Daoy (cell line): Measurements from ENCODE around the gene MNX1. TPM values are rescaled to one million over a fixed set of nuclear protein-coding genes. Genes with fewer than 3 reads are reported as not detected.

Experiments used
- DNase-seq: peaks from one replicate; pipeline ENCODE4 v3.0.0-alpha.2; 2015; ENCODE audit warnings: low read depth
- total RNA-seq: library from RNA; depleted of rRNA; stranded (reverse); fragments of >200 nt; shearing (Covaris generic); gene quantifications from 2 replicates; pipeline ENCODE4 v1.2.3, GENCODE V29; 2014; rRNA removed

MNX1 gene
- 4.4 and 6.3 TPM in 2 replicates for total RNA-seq

DNA sequence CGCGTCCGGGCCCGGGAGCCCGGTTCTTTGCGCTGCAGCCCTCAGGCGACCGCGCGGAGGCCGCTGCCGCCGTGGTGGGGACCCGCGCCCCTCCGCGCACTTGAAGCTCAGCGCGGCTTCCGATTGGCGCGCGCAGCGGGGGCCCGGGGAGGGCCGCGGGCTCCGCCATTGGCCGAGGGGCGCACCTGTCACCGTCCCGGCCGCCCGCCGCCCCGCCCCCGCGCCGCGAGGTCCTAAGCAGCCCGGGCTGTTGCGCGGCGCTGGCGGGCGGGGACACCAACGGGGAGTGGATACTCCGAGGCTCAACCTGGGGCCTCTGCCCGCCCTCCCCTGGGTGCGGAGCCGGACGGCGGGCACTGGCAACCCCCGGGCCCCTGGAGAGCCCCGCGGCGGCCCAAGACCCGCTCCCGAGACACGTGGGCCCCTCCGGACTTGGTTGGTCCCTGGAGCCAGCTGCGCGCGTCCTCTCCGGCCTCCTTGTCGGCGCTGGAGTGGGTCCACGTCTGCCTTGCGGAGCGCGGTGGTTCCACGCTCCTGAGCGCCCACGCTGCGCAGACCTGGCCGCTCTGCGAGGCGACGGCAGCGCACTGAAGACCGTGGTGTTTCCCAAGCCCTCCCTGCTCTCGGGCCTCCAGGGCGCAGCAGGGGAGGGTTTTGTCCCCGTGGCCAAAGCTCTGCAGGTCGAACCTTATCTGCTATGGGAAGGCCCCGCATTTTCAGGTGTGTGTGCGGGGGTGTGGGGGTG lies at the start of gene MNX1:
Gene MNX1, minus strand, starts transcription at position 76 of the 745 bp plus-strand sequence. CDS start 313 bp downstream, outside the sequence.
- peak; percentile 96 for DNase-seq

DNA sequence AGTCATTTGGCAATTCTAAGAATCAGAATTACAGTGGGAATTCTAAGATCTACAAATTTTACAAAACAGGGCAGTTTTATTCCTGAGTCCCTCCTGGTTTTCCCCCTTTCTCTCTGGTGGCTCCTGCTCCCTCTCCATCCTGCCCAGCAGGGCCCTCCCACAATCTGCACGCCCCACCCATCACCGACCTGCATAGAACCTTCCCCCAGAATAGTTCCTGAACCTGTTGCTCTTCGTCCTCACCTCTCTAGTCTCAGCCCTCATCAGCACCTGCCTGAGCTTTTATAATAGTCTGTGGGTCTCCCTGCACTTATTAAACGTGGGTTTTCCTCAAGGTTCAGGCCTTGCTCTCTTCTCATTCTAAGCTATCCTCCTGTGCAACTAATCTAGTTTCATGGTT lies 49.1 kb upstream of the MNX1 start:
- no peak for DNase-seq

DNA sequence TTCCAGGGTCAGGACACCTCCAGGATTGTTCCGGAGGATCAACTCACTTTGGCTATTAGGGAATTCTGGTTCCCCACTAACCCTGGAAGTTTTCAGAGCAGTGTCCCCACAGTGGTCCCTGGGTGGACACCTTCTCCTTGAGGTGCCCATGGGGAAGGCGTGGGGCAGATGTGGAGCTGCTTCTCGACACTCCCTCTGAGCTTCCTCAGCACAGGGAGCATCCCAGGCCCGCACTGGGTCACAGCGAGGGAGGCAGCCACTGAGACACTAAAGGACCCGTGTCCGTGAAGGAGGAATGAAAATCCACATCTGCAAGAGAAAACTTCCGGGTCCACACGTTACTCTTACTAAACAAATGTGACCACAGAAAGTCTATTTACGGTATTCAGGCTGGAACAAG lies 48.2 kb upstream of the MNX1 start:
- no peak for DNase-seq

DNA sequence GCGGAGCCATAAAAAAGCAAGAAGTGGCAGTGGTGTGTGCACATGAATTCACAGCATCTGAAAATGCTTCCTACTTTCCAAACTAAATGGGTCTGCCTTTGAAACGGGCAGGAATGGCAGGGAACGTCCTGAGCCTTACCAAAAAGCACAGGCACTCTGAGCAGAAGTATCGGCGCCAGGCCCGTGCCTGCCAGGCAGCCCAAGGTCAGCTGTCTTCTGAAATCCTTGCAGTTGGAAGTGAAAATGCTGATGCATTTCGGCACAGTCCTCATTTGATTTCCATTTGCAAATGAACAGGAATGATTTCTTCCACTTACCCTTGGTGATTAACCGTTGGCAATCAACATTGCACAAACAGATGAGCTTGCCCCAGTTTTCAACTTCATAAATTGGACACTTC lies 47.6 kb upstream of the MNX1 start:
- no peak for DNase-seq

DNA sequence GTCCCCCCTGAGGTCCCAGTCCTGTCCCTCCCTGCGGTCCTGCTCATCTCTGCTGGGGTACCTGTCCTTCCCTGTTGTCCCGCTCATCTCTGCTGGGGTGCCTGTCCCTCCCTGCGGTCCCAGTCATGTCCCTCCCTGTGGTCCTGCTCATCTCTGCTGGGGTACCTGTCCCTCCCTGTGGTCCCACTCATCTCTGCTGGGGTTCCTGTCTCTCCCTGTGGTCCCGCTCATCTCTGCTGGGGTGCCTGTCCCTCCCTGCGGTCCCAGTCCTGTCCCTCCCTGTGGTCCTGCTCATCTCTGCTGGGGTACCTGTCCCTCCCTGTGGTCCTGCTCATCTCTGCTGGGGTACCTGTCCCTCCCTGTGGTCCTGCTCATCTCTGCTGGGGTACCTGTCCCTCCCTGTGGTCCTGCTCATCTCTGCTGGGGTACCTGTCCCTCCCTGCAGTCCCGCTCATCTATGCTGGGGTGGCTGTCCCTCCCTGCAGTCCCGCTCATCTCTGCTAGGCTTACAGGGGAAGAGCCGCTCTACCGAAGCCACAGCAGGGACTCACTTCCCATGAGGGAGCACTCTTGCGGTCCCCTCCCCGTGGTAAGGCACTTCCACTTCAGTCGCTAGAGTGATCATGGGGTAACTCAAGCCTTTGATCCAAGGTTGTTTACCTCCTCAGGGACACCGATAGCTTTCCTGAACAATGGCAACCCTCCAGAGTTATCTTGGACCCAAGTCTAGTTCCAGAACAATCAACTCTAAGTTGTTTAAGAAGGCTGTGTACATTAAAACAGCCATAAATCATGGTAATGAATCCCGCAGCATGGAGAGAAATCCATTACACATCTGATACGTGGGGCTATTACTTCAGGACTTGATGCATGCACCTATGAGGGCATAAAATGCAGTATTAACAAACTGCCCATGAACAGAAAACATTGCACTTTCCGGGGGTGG lies 46.8 kb upstream of the MNX1 start:
- DNase-seq, result no peak

DNA sequence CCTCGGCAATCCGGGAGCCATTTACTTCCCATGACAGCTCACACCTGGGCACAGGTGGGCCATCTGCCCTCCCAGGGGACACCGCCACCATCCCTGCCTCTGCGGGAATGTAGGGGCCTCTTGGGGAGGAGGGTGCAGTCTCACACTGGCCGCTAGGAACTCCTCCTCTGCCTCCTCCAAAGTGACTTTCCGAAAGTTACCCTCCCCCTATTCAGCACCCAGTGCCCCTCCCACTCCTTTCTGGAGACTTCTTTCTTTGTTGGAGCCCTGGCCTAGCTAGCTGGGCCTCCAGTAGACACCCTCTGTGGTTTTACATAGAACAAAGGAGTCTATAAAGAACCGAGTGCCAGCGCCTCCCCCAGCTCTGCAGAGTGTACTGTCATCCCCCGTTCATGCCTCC lies 45.8 kb upstream of the MNX1 start:
- DNase-seq, result no peak

DNA sequence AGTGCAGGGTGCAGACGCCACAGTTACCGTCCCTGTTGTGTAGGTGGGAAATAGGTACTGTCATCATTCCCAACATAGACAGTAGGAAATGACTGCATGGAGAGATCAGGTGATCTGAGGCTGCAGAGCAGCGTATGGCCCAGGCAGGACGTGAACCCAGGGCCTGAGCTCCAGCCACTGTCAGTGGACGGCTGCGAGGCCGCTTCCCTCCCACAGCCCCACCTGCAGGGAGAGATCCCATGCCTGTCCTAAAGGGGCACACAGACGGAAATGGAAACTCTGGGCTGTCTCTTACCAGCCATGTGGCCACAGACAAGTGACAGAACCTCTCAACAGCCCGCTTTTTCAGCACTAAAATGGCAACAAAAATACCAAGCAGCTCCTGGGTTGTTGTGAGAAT lies 44.5 kb upstream of the MNX1 start:
- DNase-seq, result no peak

DNA sequence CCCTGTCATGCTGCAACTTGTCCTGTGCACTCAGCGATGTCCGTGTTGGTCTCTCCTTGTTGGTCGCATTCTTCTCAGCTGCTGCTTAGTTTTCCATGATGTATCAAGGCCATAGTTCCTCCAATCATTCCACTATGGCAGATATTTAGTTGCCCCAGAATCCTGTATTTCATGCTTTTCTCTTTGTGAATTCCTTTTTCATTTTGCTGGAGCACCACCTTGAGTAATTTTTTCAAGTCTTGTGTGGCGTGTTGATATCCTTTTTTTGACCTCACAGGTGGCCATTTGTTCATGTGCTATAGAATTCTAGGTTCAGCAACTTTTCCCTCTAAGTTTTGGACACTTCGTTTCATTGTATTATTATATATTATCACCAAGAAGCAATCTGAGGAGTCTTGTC lies 42.7 kb upstream of the MNX1 start:
- no peak for DNase-seq

DNA sequence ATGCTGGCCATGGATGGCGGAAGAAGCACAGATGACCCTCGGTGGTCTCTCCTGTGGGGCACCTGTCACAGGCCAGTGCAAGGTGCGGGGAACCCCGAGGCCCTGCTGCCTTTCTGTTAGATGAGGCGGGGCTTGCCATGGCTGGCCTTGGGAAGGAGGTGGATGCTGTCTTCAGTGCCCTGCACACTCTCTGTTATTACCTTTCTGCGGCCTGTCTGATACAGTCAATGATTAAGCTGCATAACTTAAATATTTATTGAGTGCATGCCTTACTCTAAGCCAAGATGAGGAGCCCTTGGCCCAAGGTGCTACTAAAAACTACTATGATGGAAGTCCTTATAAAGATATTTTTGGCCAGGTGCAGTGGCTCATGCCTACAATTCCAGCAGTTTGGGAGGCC lies 36.7 kb upstream of the MNX1 start:
- no peak for DNase-seq

DNA sequence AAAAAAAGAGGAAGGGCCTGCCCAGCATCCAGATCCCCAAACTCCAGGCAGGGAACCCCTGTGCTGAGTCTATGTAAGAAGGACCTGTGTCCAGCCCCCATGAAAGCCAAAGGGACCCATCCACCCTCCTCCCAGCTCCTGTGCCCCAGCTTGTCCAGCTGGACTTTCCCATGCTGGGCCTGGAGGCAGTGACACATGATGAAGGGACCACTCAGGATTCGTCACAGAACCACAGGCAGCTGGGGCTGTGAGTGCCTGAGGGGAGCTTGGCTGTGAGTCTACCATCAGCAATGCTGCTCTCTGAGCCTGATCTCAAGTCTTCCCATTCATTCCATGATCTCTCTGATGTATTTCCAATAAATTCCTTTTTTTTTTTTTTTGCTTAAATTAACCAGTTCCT lies 36.2 kb upstream of the MNX1 start:
- DNase-seq, result peak; percentile 96

DNA sequence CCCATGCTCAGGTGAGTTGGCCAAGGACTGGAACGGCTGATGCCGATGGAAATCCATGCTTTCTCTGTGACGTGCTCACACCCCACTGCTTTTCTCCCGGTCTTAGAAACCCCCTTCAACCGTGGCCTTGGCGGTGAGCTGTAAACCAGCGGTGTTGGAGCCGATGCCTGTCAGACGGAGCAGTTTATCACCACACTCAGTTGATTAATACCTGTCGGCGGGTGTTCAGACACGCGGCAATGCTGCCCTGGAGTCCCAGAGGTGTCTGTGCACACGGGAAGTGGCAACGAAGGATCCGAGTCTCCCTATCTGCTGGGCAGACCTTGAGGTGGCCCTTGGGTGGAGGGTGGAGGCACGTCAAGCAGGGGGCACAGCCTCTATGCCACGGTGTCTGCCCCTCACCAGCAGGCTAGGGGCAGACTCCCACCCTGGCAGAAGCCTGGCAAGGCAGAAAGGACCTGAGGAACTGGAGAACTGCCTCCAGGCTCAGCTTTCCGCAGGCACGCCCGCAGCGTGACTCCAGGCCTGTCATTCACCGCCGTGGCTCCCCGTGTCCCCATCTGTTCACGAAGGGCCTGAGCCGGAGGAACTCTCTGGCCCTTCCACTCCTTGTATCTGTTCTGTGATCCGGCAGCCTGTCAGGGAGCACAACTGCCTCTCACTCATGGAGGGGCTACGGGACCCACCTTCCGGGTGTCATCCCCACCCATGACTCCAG lies 34.6 kb upstream of the MNX1 start:
- no peak for DNase-seq

DNA sequence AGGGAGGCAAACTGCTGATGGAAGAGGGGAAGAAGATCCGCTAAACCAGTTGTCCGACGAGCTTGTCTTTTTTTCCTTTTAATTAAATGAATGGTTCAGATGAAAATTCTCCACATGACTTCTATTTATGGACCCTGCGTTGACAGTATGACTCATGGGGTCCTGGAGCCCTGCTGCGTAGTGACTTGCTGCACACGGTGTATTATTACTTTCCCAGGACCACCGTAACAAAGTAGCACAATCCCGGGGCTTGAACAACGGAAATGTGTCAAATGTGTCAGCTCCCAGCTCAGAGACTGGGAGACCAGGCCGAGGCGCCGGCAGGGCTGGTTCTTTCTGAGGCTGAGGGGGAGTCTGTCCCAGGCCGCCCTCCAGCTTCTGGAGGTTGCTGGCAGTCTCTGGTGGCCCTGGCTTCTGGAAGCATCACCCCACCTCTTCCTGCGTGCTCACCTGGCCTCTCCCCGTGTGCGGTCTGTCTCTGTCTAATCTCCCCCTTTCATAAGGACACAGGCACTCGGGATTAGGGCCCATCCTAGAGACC lies 33.8 kb upstream of the MNX1 start:
- peak; percentile 68 for DNase-seq

DNA sequence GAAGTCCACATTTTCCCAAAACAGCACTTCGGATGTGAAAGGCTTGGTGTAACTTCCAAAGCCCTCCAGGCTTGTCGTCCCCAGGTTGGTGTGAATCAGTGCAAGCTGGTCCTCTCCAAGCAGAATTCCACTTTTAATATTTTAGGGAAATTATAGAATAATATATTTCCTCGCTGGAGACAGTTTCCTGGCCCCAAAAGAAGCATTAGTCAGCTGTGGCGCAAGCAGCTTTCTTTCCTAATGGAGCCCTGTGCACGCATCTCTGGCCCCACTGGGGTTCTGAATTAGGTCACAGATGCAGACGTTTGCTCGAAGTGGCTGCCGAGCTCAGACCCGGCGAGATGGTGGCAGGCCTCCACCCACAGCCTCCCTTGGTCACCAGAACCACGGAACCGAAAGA lies 33.3 kb upstream of the MNX1 start:
- peak; percentile 75 for DNase-seq

DNA sequence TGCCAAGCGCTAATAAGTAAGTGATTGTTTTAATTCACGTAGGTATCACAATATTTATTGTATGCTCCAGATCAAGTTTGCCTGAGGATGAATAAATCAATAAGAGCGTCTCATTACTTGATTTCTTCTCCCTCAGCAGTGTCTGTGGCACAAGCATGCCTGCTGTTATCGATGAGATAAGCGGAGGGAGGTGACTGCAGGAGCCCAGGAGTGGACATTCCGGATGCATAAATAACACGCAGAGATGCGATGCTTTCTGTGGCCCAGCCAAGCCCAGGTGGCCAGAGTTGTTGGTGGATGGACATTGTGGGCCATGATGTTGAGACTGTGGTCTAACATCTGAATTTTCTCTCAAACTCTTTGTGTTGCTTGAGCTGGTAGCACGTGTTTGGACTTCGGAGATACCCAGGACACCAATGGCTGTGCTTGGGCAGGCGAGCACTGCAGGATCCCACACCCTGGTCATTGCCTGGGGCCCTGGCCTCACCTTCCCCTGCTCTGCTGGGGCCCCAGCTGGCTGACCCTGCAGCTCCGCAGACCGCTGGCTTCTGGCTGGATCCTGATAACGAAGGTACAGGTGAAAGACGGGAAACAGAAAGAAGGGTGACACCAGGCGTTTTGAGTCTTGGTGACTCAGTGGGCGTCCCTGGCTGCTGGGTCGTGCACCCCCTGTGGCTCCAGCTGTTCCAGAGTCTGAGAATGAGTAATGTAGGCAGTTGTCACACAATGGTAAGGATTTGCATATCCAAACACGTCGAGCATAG lies 31.2 kb upstream of the MNX1 start:
- DNase-seq, result peak; percentile 49

DNA sequence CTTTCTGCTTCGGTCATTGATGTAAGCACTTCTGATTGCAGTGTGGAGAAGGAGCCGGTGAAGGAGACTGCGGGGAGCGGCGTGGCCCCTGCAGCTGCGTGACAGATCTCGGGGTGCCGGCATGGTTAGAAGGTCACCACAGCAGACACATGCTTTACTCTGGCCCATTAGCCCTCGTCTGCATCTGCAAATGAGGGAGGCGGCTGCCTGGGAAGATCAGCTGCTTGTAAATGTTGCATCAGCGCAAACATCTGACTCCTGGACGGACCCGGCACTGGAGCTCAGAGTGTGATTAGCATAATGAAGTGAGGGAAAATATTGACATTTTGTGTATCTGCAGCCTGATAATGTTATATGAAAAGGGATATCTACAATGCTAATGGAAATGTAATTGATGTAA lies 30.5 kb upstream of the MNX1 start:
- DNase-seq, result no peak

DNA sequence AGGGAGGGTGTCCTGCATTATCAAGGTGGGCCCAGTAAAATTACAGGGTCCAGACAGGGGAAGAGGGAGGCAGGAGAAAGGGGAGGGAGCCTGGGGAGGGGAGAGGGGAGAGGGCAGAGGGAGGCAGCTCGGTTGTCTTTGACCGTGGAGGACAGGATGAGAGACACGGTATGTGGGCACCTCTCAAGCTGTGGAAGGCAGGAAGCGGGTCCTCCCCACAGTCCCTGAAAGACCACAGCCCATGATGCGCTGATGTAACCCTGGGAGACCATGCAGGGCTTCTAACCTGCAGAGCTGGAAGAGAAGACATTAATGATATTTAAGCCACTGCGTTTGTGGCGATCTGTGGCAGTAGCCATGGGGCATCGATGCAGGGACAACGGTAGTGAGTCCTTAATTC lies 27.2 kb upstream of the MNX1 start:
- no peak for DNase-seq

DNA sequence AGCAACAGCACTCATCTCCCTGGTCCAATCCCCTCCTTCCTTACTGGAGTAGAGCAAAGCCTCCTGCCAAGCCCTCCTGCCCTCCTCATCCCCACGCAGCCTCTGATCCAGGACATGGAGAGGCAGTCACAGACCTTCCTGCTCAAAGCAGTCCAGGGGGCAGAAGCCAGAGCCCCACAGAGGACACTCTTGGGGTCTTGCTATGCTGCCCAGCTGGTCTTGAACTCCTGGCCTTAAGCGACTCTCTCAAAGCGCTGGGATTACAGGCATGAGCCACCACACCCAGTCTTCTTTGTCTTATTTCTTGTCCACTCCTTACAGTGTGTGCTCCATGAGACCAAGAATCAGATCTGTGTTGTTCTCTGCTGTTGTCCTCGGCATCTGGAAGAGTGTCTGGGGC lies 26.6 kb upstream of the MNX1 start:
- no peak for DNase-seq

DNA sequence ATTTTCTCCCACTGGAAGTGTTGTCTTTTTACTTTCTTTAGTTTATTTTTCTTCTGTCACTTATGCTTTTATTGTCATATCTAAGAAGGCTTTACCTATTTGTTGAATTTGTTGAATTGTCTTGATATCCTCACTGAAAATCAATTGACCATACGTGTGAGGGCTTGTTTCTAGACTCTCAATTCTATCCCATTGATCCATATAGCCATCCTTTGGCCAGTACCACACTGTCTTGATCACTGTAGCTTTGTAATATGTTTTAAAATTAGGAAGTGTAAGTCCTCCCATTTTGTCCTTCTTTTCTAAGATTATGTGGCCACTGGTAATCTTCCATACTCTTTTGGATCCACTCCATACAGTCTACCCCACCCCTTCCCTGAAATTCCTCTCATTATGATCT lies 25.5 kb upstream of the MNX1 start:
- DNase-seq, result no peak

DNA sequence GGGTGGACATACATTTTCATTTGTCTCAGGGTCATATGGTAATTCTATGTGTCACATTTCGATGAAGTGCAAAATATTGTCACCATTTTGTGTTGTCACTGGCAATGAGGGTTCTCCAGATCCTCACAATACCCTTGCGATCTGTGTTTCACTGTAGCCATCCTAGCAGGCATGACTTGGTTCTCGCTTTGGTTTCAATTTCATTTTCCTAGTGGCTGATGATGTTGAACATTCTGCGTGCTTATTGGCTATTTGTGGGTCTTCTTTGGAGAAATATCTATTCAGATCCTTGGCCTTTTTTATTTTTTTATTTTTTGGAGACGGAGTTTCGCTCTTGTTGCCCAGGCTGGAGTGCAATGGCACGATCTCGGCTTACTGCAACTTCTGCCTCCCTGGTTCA lies 24.8 kb upstream of the MNX1 start:
- DNase-seq, result no peak

DNA sequence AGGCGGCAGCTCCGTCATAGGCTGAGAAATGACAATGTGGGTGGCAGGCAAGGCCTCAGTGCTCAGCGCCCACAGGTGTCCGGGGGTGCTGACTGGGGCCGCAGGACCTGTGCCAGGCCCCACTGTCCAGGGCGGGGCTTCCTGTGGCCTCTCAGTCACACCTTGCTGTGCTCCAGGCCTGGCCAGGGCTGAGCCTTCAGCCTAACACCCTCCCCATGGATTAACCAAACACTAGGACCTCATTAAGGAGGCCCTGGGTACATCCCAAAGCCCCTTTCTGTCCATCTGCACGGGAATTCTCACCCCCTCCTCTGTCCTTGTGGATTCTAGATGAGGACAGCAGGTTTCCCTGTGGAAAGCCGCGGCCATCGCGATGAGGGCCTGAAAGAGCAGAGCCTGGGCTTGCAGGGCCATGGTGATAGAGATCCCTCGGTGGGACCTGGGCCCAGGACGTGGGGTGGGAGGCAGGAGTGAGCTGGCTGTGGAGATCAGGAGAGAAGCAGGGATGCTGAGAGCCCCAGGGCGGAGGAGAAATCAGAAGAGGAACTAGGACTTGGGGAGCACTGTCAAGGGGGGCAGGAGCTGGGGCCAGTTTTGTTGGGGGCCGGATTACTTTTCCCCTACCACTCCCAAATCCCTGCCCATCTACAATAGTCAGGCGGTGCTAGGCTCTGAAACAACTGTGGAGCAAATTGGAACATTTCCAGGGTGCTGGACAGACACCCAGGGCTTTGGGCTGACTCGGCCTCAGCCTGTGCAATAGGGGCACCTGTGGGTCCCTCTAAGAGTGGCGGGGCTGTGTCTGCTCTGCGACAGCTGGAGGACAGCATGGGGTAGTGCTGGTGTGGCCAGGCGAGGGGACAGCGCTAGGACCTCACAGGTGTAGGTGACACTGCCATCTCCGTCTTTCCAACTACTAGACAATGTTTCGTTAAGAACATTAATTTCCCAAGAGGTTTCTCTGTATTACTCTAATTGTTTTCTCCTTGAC lies 23.3 kb upstream of the MNX1 start:
- no peak for DNase-seq
